ENCODE results near the gene PLXNA4.

PLXNA4 gene

GRCh38 chr7:132410861-132411541 lies 165.3 kb downstream of the PLXNA4 start:
- Mint-ChIP-seq H3K9me3 (no peaks in the 10 kb centered on the region), H3K4me1 (no peaks in the 10 kb centered on the region), H3K4me3 (no peak overlapping the region), H3K27me3 (no peaks in the 10 kb centered on the region), H3K27ac (no peak overlapping the region), H3K36me3 (no peaks in the 10 kb centered on the region)

GRCh38 chr7:132410385-132410784 lies 165.9 kb downstream of the PLXNA4 start:
- Mint-ChIP-seq H3K4me1 (no peaks in the 10 kb centered on the region), H3K36me3 (no peaks in the 10 kb centered on the region), H3K9me3 (no peaks in the 10 kb centered on the region), H3K27ac (no peak overlapping the region), H3K4me3 (no peak overlapping the region), H3K27me3 (no peaks in the 10 kb centered on the region)

GRCh38 chr7:132407764-132408163 lies 168.5 kb downstream of the PLXNA4 start:
- H3K4me1 Mint-ChIP-seq, result no peaks in the 10 kb centered on the region
- no peak overlapping the region for H3K27ac Mint-ChIP-seq
- H3K36me3 Mint-ChIP-seq, result no peaks in the 10 kb centered on the region
- H3K4me3 Mint-ChIP-seq, result no peak overlapping the region
- H3K9me3 Mint-ChIP-seq, result no peaks in the 10 kb centered on the region
- H3K27me3 Mint-ChIP-seq, result no peaks in the 10 kb centered on the region

- Mint-ChIP-seq H3K27me3 (no peaks in the 10 kb centered on the region), H3K9me3 (no peaks in the 10 kb centered on the region), H3K27ac (no peak overlapping the region), H3K4me3 (no peak overlapping the region), H3K4me1 (no peaks in the 10 kb centered on the region), H3K36me3 (no peaks in the 10 kb centered on the region)
Measured at GRCh38 chr7:132406039-132406438, 170.2 kb downstream of the PLXNA4 start.

GRCh38 chr7:132404261-132404660 lies 172.0 kb downstream of the PLXNA4 start:
- Mint-ChIP-seq H3K9me3 (no peaks in the 10 kb centered on the region), H3K27ac (no peak overlapping the region), H3K4me1 (no peaks in the 10 kb centered on the region), H3K36me3 (no peaks in the 10 kb centered on the region), H3K4me3 (no peak overlapping the region), H3K27me3 (no peaks in the 10 kb centered on the region)

- Mint-ChIP-seq H3K27ac (no peak overlapping the region), H3K9me3 (no peaks in the 10 kb centered on the region), H3K4me1 (no peaks in the 10 kb centered on the region), H3K36me3 (no peaks in the 10 kb centered on the region), H3K4me3 (no peak overlapping the region), H3K27me3 (no peaks in the 10 kb centered on the region)
Measured at GRCh38 chr7:132403465-132404110, 172.7 kb downstream of the PLXNA4 start.

- Mint-ChIP-seq H3K27me3 (no peaks in the 10 kb centered on the region), H3K27ac (no peak overlapping the region), H3K4me3 (no peak overlapping the region)
Measured at GRCh38 chr7:132402751-132403245, 173.5 kb downstream of the PLXNA4 start.

GRCh38 chr7:132402096-132402495 lies 174.2 kb downstream of the PLXNA4 start:
- Mint-ChIP-seq H3K4me3 (no peak overlapping the region), H3K27me3 (no peaks in the 10 kb centered on the region), H3K27ac (no peak overlapping the region), H3K36me3 (no peaks in the 10 kb centered on the region), H3K9me3 (no peaks in the 10 kb centered on the region), H3K4me1 (no peaks in the 10 kb centered on the region)

More at GRCh38 chr7:132402751-132403245, 173.5 kb downstream of the PLXNA4 start:
- Mint-ChIP-seq H3K4me1 (no peaks in the 10 kb centered on the region), H3K9me3 (no peaks in the 10 kb centered on the region), H3K36me3 (no peaks in the 10 kb centered on the region)

- H3K4me1 Mint-ChIP-seq, result no peaks in the 10 kb centered on the region
- H3K27ac Mint-ChIP-seq, result no peak overlapping the region
- no peak overlapping the region for H3K4me3 Mint-ChIP-seq
- no peaks in the 10 kb centered on the region for H3K36me3 Mint-ChIP-seq
- H3K9me3 Mint-ChIP-seq, result no peaks in the 10 kb centered on the region
- no peaks in the 10 kb centered on the region for H3K27me3 Mint-ChIP-seq
Measured at GRCh38 chr7:132400561-132401142, 175.6 kb downstream of the PLXNA4 start.

GRCh38 chr7:132399367-132399766 lies 176.9 kb downstream of the PLXNA4 start:
- H3K27ac Mint-ChIP-seq, result no peak overlapping the region
- H3K4me1 Mint-ChIP-seq, result peaks cover 7% of the 10 kb centered on the region
- no peaks in the 10 kb centered on the region for H3K36me3 Mint-ChIP-seq
- H3K4me3 Mint-ChIP-seq, result no peak overlapping the region
- no peaks in the 10 kb centered on the region for H3K27me3 Mint-ChIP-seq
- no peaks in the 10 kb centered on the region for H3K9me3 Mint-ChIP-seq

GRCh38 chr7:132398253-132398925 lies 177.9 kb downstream of the PLXNA4 start:
- Mint-ChIP-seq H3K36me3 (no peaks in the 10 kb centered on the region), H3K27ac (no peak overlapping the region), H3K4me3 (no peak overlapping the region), H3K9me3 (no peaks in the 10 kb centered on the region), H3K27me3 (no peaks in the 10 kb centered on the region), H3K4me1 (peaks cover 9% of the 10 kb centered on the region)

GRCh38 chr7:132397070-132397469 lies 179.2 kb downstream of the PLXNA4 start:
- Mint-ChIP-seq H3K9me3 (no peaks in the 10 kb centered on the region), H3K36me3 (no peaks in the 10 kb centered on the region), H3K27ac (no peak overlapping the region), H3K27me3 (no peaks in the 10 kb centered on the region), H3K4me3 (no peak overlapping the region), H3K4me1 (peaks cover 9% of the 10 kb centered on the region)

- Mint-ChIP-seq H3K4me3 (no peak overlapping the region), H3K27ac (no peak overlapping the region)
Measured at GRCh38 chr7:132395361-132395760, 180.9 kb downstream of the PLXNA4 start.

GRCh38 chr7:132394283-132395198 lies 181.7 kb downstream of the PLXNA4 start:
- Mint-ChIP-seq H3K4me1 (peaks cover 9% of the 10 kb centered on the region), H3K4me3 (no peak overlapping the region), H3K27ac (no peak overlapping the region), H3K36me3 (no peaks in the 10 kb centered on the region), H3K9me3 (no peaks in the 10 kb centered on the region), H3K27me3 (no peaks in the 10 kb centered on the region)

More at GRCh38 chr7:132395361-132395760, 180.9 kb downstream of the PLXNA4 start:
- H3K27me3 Mint-ChIP-seq, result no peaks in the 10 kb centered on the region
- H3K9me3 Mint-ChIP-seq, result no peaks in the 10 kb centered on the region
- H3K4me1 Mint-ChIP-seq, result peaks cover 9% of the 10 kb centered on the region
- no peaks in the 10 kb centered on the region for H3K36me3 Mint-ChIP-seq

- Mint-ChIP-seq H3K9me3 (no peaks in the 10 kb centered on the region), H3K36me3 (no peaks in the 10 kb centered on the region), H3K27me3 (no peaks in the 10 kb centered on the region), H3K4me3 (no peak overlapping the region), H3K27ac (no peak overlapping the region), H3K4me1 (peaks cover 9% of the 10 kb centered on the region)
Measured at GRCh38 chr7:132393789-132394261, 182.4 kb downstream of the PLXNA4 start.
